ENCODE measurements around the gene TRABD2B.

DNA sequence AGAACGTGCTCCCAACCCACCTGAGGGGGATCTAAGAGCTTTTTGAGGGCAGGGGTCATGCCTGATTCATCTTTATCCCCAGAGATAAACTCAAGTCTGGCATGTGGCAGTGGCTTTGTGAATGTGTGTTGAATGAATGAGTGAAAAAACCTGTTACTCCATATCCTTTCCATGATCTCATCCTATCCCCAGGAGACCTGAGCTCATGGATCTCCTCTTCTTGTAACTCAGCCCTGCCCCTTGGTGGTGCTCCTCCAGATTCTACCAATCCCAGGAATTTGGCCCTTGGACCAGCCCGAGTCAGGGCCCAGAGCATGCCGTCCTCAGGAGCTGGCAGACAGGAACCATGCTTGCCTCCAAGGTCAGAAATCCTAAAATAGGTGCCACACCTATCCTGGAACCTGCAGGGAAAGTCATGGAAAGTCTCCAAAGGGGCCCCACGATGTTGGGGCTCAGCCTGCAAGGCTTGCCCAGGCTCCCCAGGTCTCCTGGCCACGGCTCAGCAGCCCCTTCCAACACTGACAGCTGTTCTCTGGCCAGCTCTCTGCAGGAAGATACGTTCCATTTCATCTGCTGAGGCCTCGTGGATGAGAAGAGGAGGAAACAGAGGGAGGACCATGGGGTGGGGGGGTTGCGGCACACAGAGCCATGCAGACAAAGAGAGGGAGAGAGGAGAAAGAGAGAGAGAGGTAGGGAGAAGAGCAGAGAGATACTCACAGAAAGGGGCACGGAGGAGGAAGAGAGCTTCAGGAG is 214.6 kb downstream of the TRABD2B start:
- TF ChIP-seq ZNF274 (CRISPR knock-in tag; IDR thresholded peaks at IDR 0.05) (no peak), KDM3A (CRISPR knock-in tag; IDR thresholded peaks at IDR 0.05; ENCODE audit: low read depth) (no peak), NR2F2 (IDR thresholded peaks at IDR 0.05; ENCODE audit: borderline replicate concordance, low read depth) (no peak), EZH2 (conservative IDR thresholded peaks at IDR 0.05; ENCODE audit: low read depth, low read length) (no peak), GABPB1 (CRISPR knock-in tag; IDR thresholded peaks at IDR 0.05) (no peak), ZNF552 (CRISPR knock-in tag; IDR thresholded peaks at IDR 0.05; ENCODE audit: borderline replicate concordance) (no peak), KDM1A (CRISPR knock-in tag; IDR thresholded peaks at IDR 0.05) (no peak), RFX5 (IDR thresholded peaks at IDR 0.05; ENCODE audit: low read depth, low read length) (no peak)
- TF ChIP-seq, protein P1, sequence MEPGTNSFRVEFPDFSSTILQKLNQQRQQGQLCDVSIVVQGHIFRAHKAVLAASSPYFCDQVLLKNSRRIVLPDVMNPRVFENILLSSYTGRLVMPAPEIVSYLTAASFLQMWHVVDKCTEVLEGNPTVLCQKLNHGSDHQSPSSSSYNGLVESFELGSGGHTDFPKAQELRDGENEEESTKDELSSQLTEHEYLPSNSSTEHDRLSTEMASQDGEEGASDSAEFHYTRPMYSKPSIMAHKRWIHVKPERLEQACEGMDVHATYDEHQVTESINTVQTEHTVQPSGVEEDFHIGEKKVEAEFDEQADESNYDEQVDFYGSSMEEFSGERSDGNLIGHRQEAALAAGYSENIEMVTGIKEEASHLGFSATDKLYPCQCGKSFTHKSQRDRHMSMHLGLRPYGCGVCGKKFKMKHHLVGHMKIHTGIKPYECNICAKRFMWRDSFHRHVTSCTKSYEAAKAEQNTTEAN (CRISPR knock-in tag; conservative IDR thresholded peaks at IDR 0.05): no peak
- TF ChIP-seq, protein P2, sequence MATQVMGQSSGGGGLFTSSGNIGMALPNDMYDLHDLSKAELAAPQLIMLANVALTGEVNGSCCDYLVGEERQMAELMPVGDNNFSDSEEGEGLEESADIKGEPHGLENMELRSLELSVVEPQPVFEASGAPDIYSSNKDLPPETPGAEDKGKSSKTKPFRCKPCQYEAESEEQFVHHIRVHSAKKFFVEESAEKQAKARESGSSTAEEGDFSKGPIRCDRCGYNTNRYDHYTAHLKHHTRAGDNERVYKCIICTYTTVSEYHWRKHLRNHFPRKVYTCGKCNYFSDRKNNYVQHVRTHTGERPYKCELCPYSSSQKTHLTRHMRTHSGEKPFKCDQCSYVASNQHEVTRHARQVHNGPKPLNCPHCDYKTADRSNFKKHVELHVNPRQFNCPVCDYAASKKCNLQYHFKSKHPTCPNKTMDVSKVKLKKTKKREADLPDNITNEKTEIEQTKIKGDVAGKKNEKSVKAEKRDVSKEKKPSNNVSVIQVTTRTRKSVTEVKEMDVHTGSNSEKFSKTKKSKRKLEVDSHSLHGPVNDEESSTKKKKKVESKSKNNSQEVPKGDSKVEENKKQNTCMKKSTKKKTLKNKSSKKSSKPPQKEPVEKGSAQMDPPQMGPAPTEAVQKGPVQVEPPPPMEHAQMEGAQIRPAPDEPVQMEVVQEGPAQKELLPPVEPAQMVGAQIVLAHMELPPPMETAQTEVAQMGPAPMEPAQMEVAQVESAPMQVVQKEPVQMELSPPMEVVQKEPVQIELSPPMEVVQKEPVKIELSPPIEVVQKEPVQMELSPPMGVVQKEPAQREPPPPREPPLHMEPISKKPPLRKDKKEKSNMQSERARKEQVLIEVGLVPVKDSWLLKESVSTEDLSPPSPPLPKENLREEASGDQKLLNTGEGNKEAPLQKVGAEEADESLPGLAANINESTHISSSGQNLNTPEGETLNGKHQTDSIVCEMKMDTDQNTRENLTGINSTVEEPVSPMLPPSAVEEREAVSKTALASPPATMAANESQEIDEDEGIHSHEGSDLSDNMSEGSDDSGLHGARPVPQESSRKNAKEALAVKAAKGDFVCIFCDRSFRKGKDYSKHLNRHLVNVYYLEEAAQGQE (IDR thresholded peaks at IDR 0.05; ENCODE audit: borderline replicate concordance in 1 of 2, low read depth in 1 of 2, low read length in 2 of 2): no peak
- TF ChIP-seq, protein P3, sequence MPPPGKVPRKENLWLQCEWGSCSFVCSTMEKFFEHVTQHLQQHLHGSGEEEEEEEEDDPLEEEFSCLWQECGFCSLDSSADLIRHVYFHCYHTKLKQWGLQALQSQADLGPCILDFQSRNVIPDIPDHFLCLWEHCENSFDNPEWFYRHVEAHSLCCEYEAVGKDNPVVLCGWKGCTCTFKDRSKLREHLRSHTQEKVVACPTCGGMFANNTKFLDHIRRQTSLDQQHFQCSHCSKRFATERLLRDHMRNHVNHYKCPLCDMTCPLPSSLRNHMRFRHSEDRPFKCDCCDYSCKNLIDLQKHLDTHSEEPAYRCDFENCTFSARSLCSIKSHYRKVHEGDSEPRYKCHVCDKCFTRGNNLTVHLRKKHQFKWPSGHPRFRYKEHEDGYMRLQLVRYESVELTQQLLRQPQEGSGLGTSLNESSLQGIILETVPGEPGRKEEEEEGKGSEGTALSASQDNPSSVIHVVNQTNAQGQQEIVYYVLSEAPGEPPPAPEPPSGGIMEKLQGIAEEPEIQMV (CRISPR knock-in tag; IDR thresholded peaks at IDR 0.05; ENCODE audit: low read depth): no peak
